HG02610 (cell line): Measurements from ENCODE around the gene IDNK.
"Not testable (repeated sequence)": the region's sequence is repeated elsewhere in the genome, so short reads cannot be mapped to it uniquely, and the experiment has no call there.

Experiments
- ATAC-seq: cut with Tn5 transposase; IDR thresholded peaks from one replicate; pipeline ENCODE4 v1.9.1; 2021; ENCODE audit warnings: mild to moderate bottlenecking, moderate library complexity; ENCODE audit not compliant: unreplicated experiment

IDNK gene

DNA sequence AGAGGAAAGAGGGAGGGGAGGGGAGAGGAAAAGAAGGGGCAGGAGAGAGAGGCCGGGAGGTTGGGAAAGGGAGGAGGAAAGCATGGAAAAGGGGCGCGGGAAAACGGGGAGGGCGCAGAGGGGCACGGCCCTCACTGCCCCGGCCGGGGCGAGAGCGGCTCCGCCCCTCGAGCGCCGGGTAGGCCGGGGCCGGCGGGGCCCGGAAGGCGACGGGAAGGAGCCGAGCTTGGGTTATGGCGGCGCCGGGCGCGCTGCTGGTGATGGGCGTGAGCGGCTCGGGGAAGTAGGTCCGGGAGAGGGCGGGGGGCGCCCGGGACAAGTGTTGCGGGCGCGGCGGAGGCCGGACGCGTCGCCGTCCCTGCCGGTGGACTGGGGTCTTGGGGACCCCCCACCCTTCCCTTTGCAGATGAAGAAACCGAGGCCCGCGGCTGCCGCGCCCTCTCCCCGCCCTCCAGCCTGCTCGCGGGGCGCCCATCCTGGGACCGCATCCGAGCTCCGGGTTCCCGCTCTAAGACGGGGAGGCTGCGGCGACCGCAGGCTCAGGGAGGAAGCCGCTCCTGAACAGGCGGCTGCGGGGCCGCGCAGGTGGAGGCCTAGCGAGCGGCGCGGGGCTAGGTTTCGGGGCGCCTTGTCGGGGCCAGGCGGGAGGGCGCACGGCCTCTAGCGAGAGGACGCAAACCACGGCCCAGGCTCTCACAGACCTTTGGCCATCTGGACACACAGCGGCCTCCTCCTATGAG lies at the start of gene IDNK:
Gene IDNK (plus strand): TSS at position 205 of the 740 bp plus-strand sequence. CDS start 29 bp downstream, at position 234.
- ATAC-seq, result peak; percentile 77

GRCh38 chr9:83574482-83574881 lies 48.5 kb upstream of the IDNK start:
- no peak for ATAC-seq

DNA sequence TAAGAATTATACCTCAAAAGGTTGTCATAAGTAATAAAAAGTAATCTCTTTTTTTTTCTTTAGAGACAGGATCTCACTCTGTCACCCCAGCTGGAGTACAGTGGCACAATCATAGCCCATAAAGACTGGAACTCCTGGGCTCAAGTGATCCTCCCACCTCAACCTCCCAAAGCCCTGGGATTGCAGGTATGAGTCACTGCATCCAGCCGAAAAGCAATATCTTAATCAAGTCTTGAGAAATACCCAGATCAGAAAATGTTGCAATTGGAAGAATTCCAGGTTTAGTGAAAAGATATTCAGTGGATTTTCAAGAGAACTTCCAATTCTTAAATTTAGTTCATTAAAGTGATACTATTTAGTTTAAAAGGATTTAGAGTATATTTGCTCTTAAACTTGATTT lies 40.9 kb upstream of the IDNK start:
- no peak for ATAC-seq

DNA sequence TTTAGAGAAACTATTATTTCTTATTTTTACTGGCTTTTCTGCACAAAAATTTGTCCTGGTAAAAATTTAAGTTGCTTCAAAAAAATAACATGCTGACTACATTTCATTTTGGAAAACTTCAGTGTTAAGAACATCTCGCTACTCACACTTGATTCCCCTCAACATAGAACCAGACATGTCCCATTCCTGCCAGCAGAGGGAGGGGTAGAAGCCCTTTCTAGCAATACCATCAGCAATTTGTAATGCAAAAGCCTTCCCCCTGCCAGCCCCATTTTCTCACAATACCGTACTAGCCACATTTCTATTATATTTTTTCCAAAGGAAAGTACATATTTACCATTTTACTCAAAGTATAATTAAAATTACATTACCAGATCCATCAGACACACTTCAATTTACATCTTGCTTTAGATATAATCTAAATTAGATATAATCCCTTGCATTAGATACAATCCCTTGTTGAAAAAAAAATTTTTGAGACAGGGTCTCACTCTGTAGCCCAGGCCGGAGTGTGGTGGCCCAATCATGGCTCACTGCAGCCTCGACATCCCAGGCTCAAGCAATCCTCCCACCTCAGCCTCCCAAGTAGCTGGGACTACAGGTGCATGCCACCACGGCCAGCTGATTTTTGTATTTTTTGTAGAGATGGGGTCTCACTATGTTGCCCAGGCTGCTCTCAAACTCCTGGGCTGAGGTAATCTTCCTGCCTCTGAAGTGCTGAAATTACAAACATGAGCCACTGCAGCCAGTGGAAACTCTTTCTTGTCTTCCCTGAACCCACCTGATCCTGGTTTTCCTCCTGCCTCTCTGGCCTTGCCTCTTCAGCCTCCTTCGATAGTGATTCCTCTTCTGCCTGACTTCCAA lies 39.6 kb upstream of the IDNK start:
- peak; percentile 46 for ATAC-seq

DNA sequence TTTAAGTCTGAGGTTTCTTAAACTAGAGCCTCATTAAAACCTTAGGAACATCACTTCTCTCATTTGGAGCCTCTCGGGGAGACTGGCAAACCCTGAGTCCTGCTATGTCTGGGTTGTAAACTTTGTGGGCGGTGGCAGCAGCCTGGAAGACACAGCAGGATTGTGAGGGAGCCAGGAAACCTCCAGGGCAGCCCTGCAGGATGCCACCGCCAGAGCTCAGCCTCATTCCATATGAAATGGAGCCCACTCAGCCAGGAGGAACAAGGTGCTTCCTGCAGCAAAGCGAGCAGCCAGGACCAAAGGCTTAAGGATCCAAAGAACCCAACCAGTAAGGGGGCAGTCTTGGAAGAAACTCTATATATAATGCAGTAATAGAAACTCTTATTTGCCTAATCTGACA lies 37.9 kb upstream of the IDNK start:
- ATAC-seq, result no peak

- peak; percentile 46 for ATAC-seq
Measured at GRCh38 chr9:83588256-83588655, 34.7 kb upstream of the IDNK start.

DNA sequence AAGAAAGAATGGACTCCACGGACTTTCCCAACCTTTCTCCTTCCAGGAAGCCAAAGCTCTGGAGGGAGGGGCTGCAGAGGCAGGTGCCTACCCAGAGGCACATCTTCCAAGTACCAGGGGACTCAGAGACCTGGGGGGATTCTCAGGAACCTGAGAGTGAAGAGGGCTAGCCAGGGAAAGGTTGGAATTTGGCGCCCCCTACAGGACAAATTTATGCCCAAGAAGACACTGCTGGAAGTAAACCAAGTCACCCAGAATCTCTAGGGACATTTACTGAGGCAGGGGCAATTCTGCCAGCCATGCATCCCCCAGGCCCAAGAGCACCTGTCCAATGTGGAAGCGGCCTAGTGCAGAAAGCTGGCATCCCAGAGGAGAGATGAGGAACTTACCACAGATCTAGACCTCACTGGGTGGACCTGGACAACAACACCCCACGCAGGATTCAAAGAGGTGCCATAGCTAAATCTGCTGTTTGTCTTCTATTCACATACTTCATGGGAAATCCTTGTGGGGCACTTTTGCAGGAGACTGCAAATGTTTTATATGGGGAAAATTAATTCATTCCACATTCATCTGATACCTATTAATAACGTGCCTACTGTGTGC lies 25.9 kb upstream of the IDNK start:
- no peak for ATAC-seq

DNA sequence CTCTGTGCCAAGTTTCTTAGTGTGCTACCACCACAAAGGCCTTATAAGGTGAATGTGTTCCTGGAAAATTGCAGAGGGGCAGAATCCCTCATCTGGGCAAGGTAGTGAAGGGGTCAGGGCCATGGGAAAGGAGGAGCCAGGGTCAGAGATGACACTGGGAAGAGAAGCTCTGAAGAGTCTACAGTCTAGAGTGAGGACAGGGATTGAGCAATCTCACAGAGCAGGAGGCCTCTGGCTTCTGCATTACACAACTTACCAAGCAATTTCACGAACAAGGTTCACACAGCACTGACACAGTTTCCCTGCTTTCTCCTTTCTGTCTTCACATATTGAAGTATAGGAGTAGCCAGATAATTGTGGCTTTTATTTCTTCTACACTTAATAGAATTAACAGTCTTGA lies 24.5 kb upstream of the IDNK start:
- no peak for ATAC-seq

GRCh38 chr9:83599071-83599470 lies 23.9 kb upstream of the IDNK start:
- no peak for ATAC-seq

DNA sequence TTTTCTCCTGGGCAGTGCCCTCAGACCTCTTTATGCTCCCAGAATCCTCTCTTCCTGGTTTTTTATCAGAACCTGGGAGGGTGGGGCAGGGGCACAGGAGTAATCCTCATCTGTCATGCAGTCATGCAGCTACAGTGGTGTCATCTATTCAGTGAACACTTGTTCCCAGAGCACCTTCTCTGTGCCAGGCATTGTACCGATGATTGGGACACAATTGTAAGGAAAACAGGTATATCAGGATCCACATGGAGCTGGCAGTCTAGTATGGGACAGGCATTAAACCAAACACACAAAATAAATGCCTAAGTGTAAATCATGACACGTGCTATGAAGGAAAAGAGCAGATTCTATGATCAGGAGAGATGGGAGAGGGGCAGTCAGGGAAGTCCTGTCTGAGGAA lies 21.5 kb upstream of the IDNK start:
- no peak for ATAC-seq

- not testable (repeated sequence) for ATAC-seq
Measured at GRCh38 chr9:83607620-83608019, 15.3 kb upstream of the IDNK start.

- not testable (repeated sequence) for ATAC-seq
Measured at GRCh38 chr9:83613298-83613697, 9.6 kb upstream of the IDNK start.

DNA sequence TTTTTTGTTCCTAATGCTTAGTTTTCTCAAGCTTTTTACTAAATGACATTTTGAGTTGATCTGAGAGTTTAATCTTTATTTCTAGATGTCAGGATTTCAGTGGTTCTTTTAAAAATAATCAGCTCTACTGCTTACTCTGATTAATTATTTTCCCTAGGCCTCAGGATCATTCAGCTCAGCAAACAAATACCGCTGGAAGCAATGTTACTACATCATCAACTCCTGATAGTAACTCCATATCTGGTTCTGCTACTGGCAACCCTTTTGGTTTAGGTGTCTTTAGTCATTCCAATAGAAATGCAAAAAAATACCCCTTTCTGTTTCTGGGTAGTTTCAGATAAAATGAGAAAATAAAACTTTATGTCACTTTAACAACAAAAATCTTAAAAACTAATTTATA lies 5.6 kb upstream of the IDNK start:
- no peak for ATAC-seq

- no peak for ATAC-seq
Measured at GRCh38 chr9:83620841-83621636, 1.9 kb upstream of the IDNK start.

DNA sequence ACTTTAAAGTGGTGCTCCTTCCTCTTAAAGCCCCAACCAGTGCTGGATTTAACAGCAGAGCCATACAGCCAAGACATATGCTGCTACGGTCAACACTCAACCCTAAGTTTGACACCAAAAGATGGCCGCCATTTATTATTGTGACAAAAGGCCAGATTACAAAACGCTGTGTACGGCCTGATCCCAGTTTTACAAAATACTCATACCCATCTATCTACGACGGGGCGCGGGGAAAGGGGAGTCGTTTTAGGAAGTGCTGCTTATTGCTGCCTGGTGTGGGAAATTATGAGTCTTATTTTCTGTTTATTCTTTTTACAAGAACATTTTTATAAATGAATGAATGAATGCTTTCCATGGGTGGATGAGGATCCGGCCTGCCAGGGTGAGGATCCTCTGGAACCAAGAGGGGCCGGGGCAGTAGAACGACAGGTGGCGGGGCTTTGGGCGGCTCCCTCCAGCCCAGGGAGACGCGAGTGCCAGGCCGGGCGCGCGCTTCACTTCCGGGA lies 457 bp upstream of the IDNK start:
- peak; percentile 55 for ATAC-seq

DNA sequence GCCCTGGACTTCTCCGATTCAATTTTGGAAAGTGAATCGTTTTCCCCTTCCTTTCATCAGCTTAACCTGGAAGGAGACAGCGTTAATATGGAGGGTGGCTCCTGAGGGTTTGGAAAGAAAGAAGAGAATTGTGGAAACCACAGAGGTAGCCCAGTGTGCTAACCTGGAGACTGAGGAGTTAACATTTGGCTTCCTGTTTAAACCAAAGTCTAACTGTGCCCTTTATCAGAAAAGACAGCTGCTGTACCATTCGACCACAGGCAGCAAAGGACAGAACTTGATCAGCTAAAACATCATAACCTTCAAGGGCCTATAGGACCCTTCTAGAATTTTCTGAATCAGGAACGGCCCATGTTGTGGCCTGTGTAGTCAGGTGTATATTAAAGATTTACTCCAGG lies 735 bp downstream of the IDNK start:
- ATAC-seq, result peak; percentile 6

- ATAC-seq, result no peak
Measured at GRCh38 chr9:83625178-83625577, 2.2 kb downstream of the IDNK start.

- no peak for ATAC-seq
Measured at GRCh38 chr9:83628540-83628939, 5.6 kb downstream of the IDNK start.

DNA sequence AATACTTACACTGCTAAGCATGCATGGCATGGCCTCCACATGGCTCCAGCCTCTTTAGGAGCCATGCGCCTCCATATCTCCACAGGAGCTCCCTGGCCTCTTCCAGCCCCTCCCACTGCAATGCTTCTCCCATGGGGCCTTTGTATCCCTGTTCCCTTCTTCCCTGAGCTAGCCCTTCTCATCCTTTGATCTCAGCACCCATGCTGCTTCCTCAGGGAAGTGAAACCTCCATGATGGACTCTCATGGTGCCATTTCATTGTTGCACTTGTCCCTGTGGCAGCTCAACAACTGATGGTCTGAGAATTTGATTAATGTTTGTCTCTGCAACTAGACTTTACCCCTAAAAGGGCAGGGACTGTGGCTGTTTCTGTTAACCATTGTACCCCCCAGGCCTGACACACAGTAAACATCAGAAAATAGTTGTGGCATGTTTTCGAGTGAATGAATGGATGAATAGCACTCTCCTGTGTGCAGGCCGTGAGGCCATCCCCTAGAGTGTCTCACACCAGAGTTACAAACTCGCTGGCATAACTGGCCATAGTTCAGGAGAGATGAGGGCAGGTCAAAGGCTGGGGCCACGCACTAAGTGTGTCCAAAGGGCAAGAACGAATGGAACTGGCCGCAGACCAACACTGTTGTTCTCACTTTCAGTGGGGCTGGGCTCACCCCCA lies 6.6 kb downstream of the IDNK start:
- ATAC-seq, result no peak

DNA sequence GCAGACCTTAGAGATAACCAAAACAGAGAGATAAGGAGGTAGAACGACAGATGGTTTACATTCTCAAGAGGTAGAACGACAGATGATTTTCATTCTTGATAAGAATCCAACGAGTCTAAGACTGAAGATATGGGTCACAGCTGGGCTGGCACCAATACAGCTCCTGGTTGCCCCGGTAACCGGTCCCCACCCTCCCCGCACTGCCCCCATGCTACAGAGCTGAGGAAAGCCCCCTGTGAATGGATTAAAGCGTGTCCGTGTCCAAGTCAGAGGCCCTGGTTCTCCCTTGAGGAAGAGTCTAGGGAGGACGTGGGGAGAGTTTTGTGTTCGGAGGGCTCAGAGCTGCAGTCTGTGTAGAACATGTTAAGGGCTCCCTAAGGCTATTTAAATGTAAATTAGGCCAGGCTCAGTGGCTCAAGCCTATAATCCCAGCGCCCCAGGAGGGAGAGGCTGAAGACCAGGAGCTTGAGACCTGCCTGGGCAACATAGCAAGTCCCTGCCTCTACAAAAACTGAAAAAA lies 8.1 kb downstream of the IDNK start:
- no peak for ATAC-seq
